ENCODE measurements around the gene NAT9. TPM values are rescaled to one million over a fixed set of nuclear protein-coding genes. Genes with fewer than 3 reads are reported as not detected.
A peak's percentile ranks its signal among the peaks of the same experiment; 100 is the strongest.

Gene NAT9
- total and polyA plus RNA-seq, 9 donors: 19.7 to 87.0 (median 56.5) TPM

DNA sequence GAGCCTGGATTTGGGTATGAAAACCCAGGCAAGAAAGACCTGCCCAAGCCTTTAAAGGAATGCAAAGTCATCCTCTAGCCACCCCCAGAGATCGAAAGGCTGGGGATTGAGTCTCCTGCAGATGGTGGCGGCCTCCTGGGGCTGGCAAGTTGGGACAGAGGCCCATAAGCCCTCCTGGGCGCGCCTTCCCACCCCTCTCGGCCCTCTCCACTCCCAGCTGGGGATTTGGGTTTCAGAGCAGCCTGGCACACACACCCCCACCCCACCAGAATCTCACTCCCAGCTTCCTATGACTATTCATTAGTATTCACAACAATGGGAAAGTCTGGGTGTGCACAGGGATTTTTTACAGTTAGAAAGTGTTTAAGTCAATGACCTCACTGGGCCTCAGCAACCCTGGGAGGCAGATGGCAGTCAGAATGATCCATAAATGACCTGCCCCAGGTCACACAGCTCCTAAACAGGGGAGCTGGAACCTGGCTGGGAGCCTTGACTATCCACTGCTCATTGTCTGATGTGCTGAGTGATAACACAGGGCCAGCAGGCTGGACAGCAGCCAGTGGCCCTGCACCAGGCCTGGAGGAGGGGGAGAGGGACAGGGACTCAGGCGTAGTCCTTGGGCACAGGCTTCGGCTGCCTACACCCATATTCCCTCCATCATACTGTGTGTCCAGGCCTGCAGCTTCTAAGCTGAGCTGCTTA lies 15.6 kb downstream of the NAT9 start:
- Histone ChIP-seq H3K9me3 (no peaks in the 10 kb centered on the region), H3K4me3 (no peak overlapping the region), H3K36me3 (no peaks in the 10 kb centered on the region), H3K27me3 (no peaks in the 10 kb centered on the region), H3K4me1 (ENCODE audit: insufficient read depth) (peaks cover 23% of the 10 kb centered on the region), H3K27ac (no peak overlapping the region)
- WGBS, 3 donors: 79 to 87% (median 86%) methylated on average over 7 of the region's 7 CpGs
- intact Hi-C loops (cut with DNase I): no loop called here
- DNase-seq: peak in 1 of 5 donors; percentile 27
- TF ChIP-seq, protein P1, sequence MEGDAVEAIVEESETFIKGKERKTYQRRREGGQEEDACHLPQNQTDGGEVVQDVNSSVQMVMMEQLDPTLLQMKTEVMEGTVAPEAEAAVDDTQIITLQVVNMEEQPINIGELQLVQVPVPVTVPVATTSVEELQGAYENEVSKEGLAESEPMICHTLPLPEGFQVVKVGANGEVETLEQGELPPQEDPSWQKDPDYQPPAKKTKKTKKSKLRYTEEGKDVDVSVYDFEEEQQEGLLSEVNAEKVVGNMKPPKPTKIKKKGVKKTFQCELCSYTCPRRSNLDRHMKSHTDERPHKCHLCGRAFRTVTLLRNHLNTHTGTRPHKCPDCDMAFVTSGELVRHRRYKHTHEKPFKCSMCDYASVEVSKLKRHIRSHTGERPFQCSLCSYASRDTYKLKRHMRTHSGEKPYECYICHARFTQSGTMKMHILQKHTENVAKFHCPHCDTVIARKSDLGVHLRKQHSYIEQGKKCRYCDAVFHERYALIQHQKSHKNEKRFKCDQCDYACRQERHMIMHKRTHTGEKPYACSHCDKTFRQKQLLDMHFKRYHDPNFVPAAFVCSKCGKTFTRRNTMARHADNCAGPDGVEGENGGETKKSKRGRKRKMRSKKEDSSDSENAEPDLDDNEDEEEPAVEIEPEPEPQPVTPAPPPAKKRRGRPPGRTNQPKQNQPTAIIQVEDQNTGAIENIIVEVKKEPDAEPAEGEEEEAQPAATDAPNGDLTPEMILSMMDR (IDR thresholded peaks at IDR 0.05): no peak
- TF ChIP-seq POLR2A (IDR thresholded peaks at IDR 0.05): no peak
- no peak for TF ChIP-seq EP300 (IDR thresholded peaks at IDR 0.05)

DNA sequence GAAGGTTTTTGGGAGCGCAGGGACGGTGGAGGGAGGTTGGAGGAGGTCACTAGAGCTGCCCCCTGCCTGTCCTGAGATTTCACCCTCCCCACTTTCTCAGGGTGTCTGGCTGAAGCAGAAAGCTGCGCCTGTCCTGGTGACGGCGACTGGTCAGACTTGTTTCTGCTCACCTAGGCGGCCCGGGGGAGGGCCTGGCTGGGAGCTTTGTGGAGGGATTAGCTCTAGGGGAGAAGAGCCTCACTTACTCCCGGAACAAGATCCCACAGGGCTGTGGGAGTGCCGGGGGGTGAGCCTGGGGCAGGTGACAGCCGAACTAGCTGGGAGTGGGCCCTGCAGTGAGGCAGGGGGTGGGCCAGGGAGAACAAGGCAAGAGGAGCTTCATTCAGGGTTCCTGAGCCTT lies 16.2 kb downstream of the NAT9 start:
- no peak for TF ChIP-seq EP300 (IDR thresholded peaks at IDR 0.05)
- H3K36me3 ChIP-seq: no peaks in the 10 kb centered on the region
- H3K4me1 ChIP-seq (ENCODE audit: insufficient read depth): peaks cover 23% of the 10 kb centered on the region
- H3K4me3 ChIP-seq: no peak overlapping the region
- H3K27me3 ChIP-seq: no peaks in the 10 kb centered on the region
- intact Hi-C loops (cut with DNase I): no loop called here
- WGBS, 3 donors: 78 to 86% (median 86%) methylated on average over 10 of the region's 10 CpGs
- peak in 1 of 5 donors; percentile 27 for DNase-seq
- H3K9me3 ChIP-seq: no peaks in the 10 kb centered on the region
- no peak overlapping the region for H3K27ac ChIP-seq

DNA sequence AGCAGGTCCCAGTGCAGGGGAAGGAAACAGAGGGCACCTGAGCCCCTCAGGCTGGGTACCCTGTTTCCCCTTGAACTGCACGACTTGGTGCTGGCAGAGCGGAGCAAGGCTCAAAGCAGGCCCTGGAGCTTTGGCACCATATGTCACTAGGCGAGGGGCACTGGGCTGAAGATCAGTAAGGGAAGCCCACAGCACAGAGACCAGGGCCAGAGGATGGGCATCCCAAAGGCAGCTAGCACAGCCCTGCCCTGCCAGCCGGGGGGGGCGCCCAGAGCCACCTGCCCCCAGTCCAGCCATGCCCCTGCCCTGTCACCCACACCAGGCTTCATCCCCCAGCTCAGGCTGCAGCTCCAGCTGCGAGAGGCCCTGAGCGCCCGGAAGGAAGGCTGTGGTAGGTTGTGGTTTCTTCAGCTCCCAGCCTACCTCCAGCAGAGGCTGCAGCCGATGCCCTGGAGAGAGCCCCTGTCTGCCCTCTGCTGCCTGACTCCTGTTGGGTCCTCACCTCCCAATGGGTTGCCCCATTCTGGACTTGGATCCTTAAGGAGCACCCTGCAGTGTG lies 16.8 kb downstream of the NAT9 start:
- intact Hi-C loops (cut with DNase I): no loop called here
- WGBS, 3 donors: 79 to 91% (median 86%) methylated on average over 9 of the region's 9 CpGs

DNA sequence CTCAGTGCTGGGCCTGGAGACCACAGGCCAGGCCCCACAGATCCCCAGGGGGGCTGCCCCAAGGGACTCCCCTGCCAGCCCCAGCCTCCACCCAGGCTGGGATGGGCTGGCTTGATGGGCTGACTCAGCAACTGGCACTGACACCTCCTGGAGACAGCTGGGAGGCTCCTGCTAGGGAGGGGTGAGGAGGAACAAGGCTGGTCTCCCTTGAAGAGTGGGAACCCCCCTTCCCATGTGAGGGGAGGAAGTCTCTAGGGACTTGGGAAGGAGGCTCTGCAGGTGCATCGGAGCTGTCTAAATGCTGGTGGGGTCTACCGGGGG lies 17.3 kb downstream of the NAT9 start:
- intact Hi-C loops (cut with DNase I): no loop called here
- TF ChIP-seq, protein P1 (IDR thresholded peaks at IDR 0.05): no peak
- TF ChIP-seq POLR2A (IDR thresholded peaks at IDR 0.05) (no peak), EP300 (IDR thresholded peaks at IDR 0.05) (no peak)
- Histone ChIP-seq H3K27ac (no peak overlapping the region), H3K4me3 (no peak overlapping the region), H3K4me1 (ENCODE audit: insufficient read depth) (peaks cover 22% of the 10 kb centered on the region), H3K27me3 (no peaks in the 10 kb centered on the region), H3K36me3 (no peaks in the 10 kb centered on the region), H3K9me3 (no peaks in the 10 kb centered on the region)
- DNase-seq: no peak
- 75 to 97% (median 94%) methylated on average over 2 of the region's 2 CpGs for WGBS, 3 donors

More for the DNA sequence above, 16.8 kb downstream of the NAT9 start:
- no peaks in the 10 kb centered on the region for H3K27me3 ChIP-seq
- TF ChIP-seq, protein P1 (IDR thresholded peaks at IDR 0.05): no peak
- TF ChIP-seq POLR2A (IDR thresholded peaks at IDR 0.05): no peak
- TF ChIP-seq EP300 (IDR thresholded peaks at IDR 0.05): no peak
- no peak overlapping the region for H3K4me3 ChIP-seq
- H3K4me1 ChIP-seq (ENCODE audit: insufficient read depth): peaks cover 23% of the 10 kb centered on the region
- DNase-seq: no peak
- H3K36me3 ChIP-seq: no peaks in the 10 kb centered on the region
- no peak overlapping the region for H3K27ac ChIP-seq
- H3K9me3 ChIP-seq: no peaks in the 10 kb centered on the region
